IMR-90 (cell line): ENCODE data around the gene C16orf87. TPM values are rescaled to one million over a fixed set of nuclear protein-coding genes. Genes with fewer than 3 reads are reported as not detected.

ENCODE experiments used
- ATAC-seq: fragments of 200-7000 bp; cut with Tn5 transposase; 2 replicates; pipeline ENCODE4 v1.9.1; 2020; ENCODE audit warnings: low read depth, mild to moderate bottlenecking, moderate library complexity
- BruUV-seq: library from RNA; stranded (reverse); fragments of 400-500 nt; replicated peaks from 2 replicates; lab custom pipeline; 2021; lab: Mats Ljungman, UMichigan
- CTCF ChIA-PET: fragments of 300-600 bp; formaldehyde crosslinking; extraction: SDS; loops from one replicate; lab custom pipeline; 2021; ENCODE audit warnings: antibody characterized with exemption; lab: Yijun Ruan, JAX
- POLR2A ChIA-PET: fragments of 300-600 bp; sonication (Branson Sonifier 250); formaldehyde crosslinking; loops from one replicate; lab custom pipeline; 2022; ENCODE audit warnings: antibody characterized with exemption; ENCODE audit not compliant: unreplicated experiment; lab: Charles Lee
- DNase-seq: peaks from one replicate; pipeline ENCODE4 v3.0.0; 2013
- H2AFZ ChIP-seq: replicated peaks from 2 replicates; pipeline ENCODE3; 2013; ENCODE audit warnings: low read length, mild to moderate bottlenecking; ENCODE audit not compliant: poor library complexity
- H2AK5ac ChIP-seq: 2 replicates; pipeline ENCODE4 v1.6.1; 2013; ENCODE audit warnings: low read depth, low read length, inconsistent platforms
- H2AK9ac ChIP-seq: replicated peaks from 2 replicates; pipeline ENCODE3; 2013; ENCODE audit warnings: mild to moderate bottlenecking, low read depth, low read length, moderate library complexity; ENCODE audit not compliant: poor library complexity
- H2BK120ac ChIP-seq: 2 replicates; pipeline ENCODE4 v1.6.1; 2013; ENCODE audit warnings: low read depth, low read length, inconsistent platforms
- H2BK15ac ChIP-seq: 3 replicates; pipeline ENCODE4 v1.6.1; 2013; ENCODE audit warnings: low read depth, low read length, inconsistent platforms
- H2BK20ac ChIP-seq: 2 replicates; pipeline ENCODE4 v1.6.1; 2013; ENCODE audit warnings: low read depth, mild to moderate bottlenecking, inconsistent platforms, low read length, moderate library complexity
- H2BK5ac ChIP-seq: 2 replicates; pipeline ENCODE4 v1.6.1; 2013; ENCODE audit warnings: mild to moderate bottlenecking, low read depth, low read length, inconsistent platforms; ENCODE audit not compliant: poor library complexity, severe bottlenecking
- H3K14ac ChIP-seq: replicated peaks from 2 replicates; pipeline ENCODE4 v1.6.1; 2013; ENCODE audit warnings: low read depth, low read length, inconsistent platforms
- H3K18ac ChIP-seq: 2 replicates; pipeline ENCODE4 v1.6.1; 2013; ENCODE audit warnings: low read depth, low read length, control low read depth
- H3K23ac ChIP-seq: 2 replicates; pipeline ENCODE4 v1.6.1; 2013; ENCODE audit warnings: low read depth, low read length, inconsistent platforms
- H3K27ac ChIP-seq: 2 replicates; pipeline ENCODE4 v1.5.1; 2013; ENCODE audit warnings: mild to moderate bottlenecking, control low read depth, low read length; ENCODE audit not compliant: insufficient read depth
- H3K27me3 ChIP-seq: 2 replicates; pipeline ENCODE4 v1.6.1; 2013; ENCODE audit warnings: low read length; ENCODE audit not compliant: control insufficient read depth, insufficient read depth
- H3K36me3 ChIP-seq: 2 replicates; pipeline ENCODE4 v1.6.1; 2013; ENCODE audit warnings: low read length, mixed read lengths; ENCODE audit not compliant: control insufficient read depth, insufficient read depth
- H3K4ac ChIP-seq: 2 replicates; pipeline ENCODE4 v1.6.1; 2013; ENCODE audit warnings: low read depth, low read length, inconsistent platforms
- H3K4me1 ChIP-seq: 2 replicates; pipeline ENCODE4 v1.6.1; 2013; ENCODE audit warnings: low read length, mixed read lengths; ENCODE audit not compliant: control insufficient read depth, insufficient read depth
- H3K4me2 ChIP-seq: 2 replicates; pipeline ENCODE4 v1.6.1; 2013; ENCODE audit warnings: low read depth, mild to moderate bottlenecking, control low read depth, low read length, moderate library complexity
- H3K4me3 ChIP-seq: 2 replicates; pipeline ENCODE4 v1.5.1; 2013; ENCODE audit warnings: low read depth, mild to moderate bottlenecking, control low read depth, low read length, moderate library complexity; ENCODE audit not compliant: insufficient read depth
- H3K56ac ChIP-seq: 2 replicates; pipeline ENCODE4 v1.6.1; 2013; ENCODE audit warnings: low read length, inconsistent platforms; ENCODE audit not compliant: insufficient read depth; ENCODE audit errors: extremely low read depth
- H3K79me1 ChIP-seq, 2 experiments: 2 replicates each; pipeline ENCODE4 v1.6.1; 2013; ENCODE audit warnings: low read length in 2 of 2, inconsistent platforms in 1 of 2, low read depth in 1 of 2
- H3K9ac ChIP-seq: 2 replicates; pipeline ENCODE4 v1.6.1; 2013; ENCODE audit warnings: low read depth, low read length, control low read depth
- H3K9me1 ChIP-seq: 2 replicates; pipeline ENCODE4 v1.6.1; 2013; ENCODE audit warnings: low read length, inconsistent platforms; ENCODE audit not compliant: insufficient read depth
- H3K9me3 ChIP-seq: 2 replicates; pipeline ENCODE4 v1.6.1; 2013; ENCODE audit warnings: low read length; ENCODE audit not compliant: control insufficient read depth, insufficient read depth
- H4K20me1 ChIP-seq: 2 replicates; pipeline ENCODE4 v1.6.1; 2013; ENCODE audit warnings: low read length, inconsistent platforms; ENCODE audit not compliant: insufficient read depth
- H4K5ac ChIP-seq: 2 replicates; pipeline ENCODE4 v1.6.1; 2013; ENCODE audit warnings: mild to moderate bottlenecking, low read depth, low read length, control low read depth
- H4K8ac ChIP-seq, 2 experiments: 2 replicates each; pipeline ENCODE4 v1.6.1; 2013; ENCODE audit warnings: low read depth in 2 of 2, low read length in 2 of 2, control low read depth in 1 of 2, inconsistent platforms in 1 of 2
- H4K91ac ChIP-seq: 2 replicates; pipeline ENCODE4 v1.6.1; 2013; ENCODE audit warnings: low read depth, low read length, inconsistent platforms; ENCODE audit not compliant: insufficient read depth
- CTCF ChIP-seq: conservative IDR thresholded peaks from 2 replicates; pipeline ENCODE4 v1.5.1; 2012; ENCODE audit warnings: mild to moderate bottlenecking, low read depth, low read length, improper control_type of control experiment
- FOS ChIP-seq: fragments of 150-350 bp; IDR thresholded peaks from 2 replicates; pipeline ENCODE4 v1.6.1; 2016; ENCODE audit warnings: low read depth, low read length
- MAZ ChIP-seq: IDR thresholded peaks from 2 replicates; pipeline ENCODE4 v1.6.1; 2012; ENCODE audit warnings: low read depth, mild to moderate bottlenecking, low read length, improper control_type of control experiment, moderate library complexity, borderline replicate concordance
- RAD21 ChIP-seq: IDR thresholded peaks from 2 replicates; pipeline ENCODE4 v1.6.1; 2012; ENCODE audit warnings: low read length, improper control_type of control experiment
- SMC3 ChIP-seq: fragments of 150-350 bp; IDR thresholded peaks from 2 replicates; pipeline ENCODE4 v1.6.1; 2016; ENCODE audit warnings: low read depth, mild to moderate bottlenecking, antibody characterized with exemption, low read length, moderate library complexity
- WGBS, 2 experiments: methylation state at CpG; one replicate each; pipeline versions ENCODE4 v1.1.5 to v1.1.7; 2013; ENCODE audit warnings: missing lambda C conversion rate in 2 of 2; ENCODE audit not compliant: insufficient read length in 1 of 2; ENCODE audit errors: extremely low coverage in 2 of 2; 5-methylcytosine and 5-hydroxymethylcytosine counted together
- dilution Hi-C: fragments of 300-500 bp; cut with HindIII; formaldehyde crosslinking; loops from one replicate; pipeline ENCODE4 v1.14.3; 2018; ENCODE audit warnings: low sequenced_read_pairs; ENCODE audit not compliant: unreplicated experiment
- in situ Hi-C: fragments of 300-500 bp; cut with MboI; formaldehyde crosslinking; loops from 3 replicates; pipeline ENCODE4 v1.14.3; 2019; ENCODE audit warnings: low sequenced_read_pairs, inconsistent platforms, mixed read lengths
- intact Hi-C: fragments of 100-400 bp; cut with micrococcal nuclease; formaldehyde crosslinking; loops from 2 replicates; pipeline ENCODE4 v1.10.0; 2022
- polyA plus RNA-seq, 3 experiments: library from polyadenylated mRNA; depleted of rRNA; stranded (reverse); fragments of >200 nt; gene quantifications; 2 replicates each; pipeline ENCODE4 v1.2.3, GENCODE V29; 2012; ENCODE audit warnings: low replicate concordance in 1 of 3
- total RNA-seq: library from RNA; depleted of rRNA; stranded (reverse); fragments of >200 nt; gene quantifications from 2 replicates; pipeline ENCODE4 v1.2.3, GENCODE V29; 2012
- TF ChIP-seq, protein P1 (sequence below): fragments of 150-350 bp; IDR thresholded peaks from 2 replicates; pipeline ENCODE4 v1.6.1; 2017; ENCODE audit warnings: mild to moderate bottlenecking, antibody characterized with exemption, low read length, low read depth

The C16orf87 gene
- total and polyA plus RNA-seq, 2 of the 4 experiments (the other 2 are of a cell fraction) = 6.3 to 8.1 TPM

DNA sequence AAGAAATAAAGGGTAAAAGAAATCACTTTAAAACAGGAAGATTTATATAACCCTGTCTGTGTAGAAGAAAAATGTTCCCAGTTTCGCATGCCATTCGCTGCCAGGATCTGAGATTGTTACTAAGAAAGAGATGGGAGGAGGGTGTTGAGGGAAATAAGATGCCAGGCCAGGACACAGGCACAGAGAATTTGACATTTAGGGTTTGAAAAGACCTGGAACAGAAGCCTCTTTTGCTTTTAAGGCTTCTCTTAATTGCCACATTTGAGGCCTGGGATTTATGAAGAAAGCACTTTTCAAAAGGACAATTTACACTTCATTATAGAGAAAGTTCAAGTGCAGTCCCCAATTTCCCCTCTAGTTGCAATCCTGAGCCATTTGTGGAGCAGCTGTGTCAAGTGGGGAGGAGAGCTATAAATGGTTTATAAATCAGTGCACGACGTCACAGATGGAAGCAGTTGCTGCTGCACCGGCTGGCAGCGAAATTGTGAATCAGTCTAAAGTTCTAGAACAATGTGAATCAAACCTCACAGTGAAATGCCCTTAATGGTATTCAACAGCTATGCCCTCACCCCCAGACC lies 26.5 kb upstream of the C16orf87 start:
- ChIA-PET POLR2A (no interaction called here), CTCF (interaction anchor here (0.6 to 1.1 kb wide), 4 partner anchors 13 to 73 kb away, joined by 3 to 4 read pairs (median 4); no protein-coding TSS in a partner anchor)
- peaks cover 2% of the 10 kb centered on the region for H3K4me1 ChIP-seq
- no peak overlapping the region for H3K4me3 ChIP-seq
- no peak overlapping the region for H3K18ac ChIP-seq
- no peaks in the 10 kb centered on the region; a peak in 1 of 4 replicates for H3K79me1 ChIP-seq
- H3K9ac ChIP-seq = no peak overlapping the region
- H3K56ac ChIP-seq = no peak overlapping the region
- H3K27me3 ChIP-seq = no peaks in the 10 kb centered on the region
- H4K5ac ChIP-seq = no peak overlapping the region
- no peak overlapping the region for H2AFZ ChIP-seq
- no peak overlapping the region for H2BK15ac ChIP-seq
- H4K8ac ChIP-seq = no peak overlapping the region
- H3K27ac ChIP-seq = no peak overlapping the region
- BruUV-seq = no TSS peak
- no peak overlapping the region for H2BK5ac ChIP-seq
- H4K20me1 ChIP-seq = no peaks in the 10 kb centered on the region
- dilution Hi-C loops = no loop called here
- TF ChIP-seq SMC3 = peak; percentile 38; the same call in 1 of the 2 replicates
- TF ChIP-seq CTCF = peak; percentile 56
- TF ChIP-seq, protein P1, sequence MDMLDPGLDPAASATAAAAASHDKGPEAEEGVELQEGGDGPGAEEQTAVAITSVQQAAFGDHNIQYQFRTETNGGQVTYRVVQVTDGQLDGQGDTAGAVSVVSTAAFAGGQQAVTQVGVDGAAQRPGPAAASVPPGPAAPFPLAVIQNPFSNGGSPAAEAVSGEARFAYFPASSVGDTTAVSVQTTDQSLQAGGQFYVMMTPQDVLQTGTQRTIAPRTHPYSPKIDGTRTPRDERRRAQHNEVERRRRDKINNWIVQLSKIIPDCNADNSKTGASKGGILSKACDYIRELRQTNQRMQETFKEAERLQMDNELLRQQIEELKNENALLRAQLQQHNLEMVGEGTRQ = no peak
- no peak for TF ChIP-seq FOS
- TF ChIP-seq MAZ = peak; percentile 48; the same call in 1 of the 2 replicates
- peak; percentile 70 for TF ChIP-seq RAD21
- H3K9me1 ChIP-seq = peaks cover 7% of the 10 kb centered on the region; the same call in 1 of the 2 replicates
- no peak overlapping the region for H2AK5ac ChIP-seq
- H3K4me2 ChIP-seq = no peak overlapping the region
- intact Hi-C loops = loop anchor here (10.0 kb wide), 1 partner anchor 287 kb away; the partner anchor contains the start of gene NETO2
- H2BK120ac ChIP-seq = no peak overlapping the region
- no peak overlapping the region for H2AK9ac ChIP-seq
- ATAC-seq (peak; percentile 62), DNase-seq (peak; percentile 82)
- H3K9me3 ChIP-seq = no peaks in the 10 kb centered on the region
- no peak overlapping the region for H4K91ac ChIP-seq
- H3K4ac ChIP-seq = no peak overlapping the region
- WGBS, 2 experiments = 0% methylated on average over 1 of the region's 6 CpGs; no CpG with 5 or more reads in 1 of the 2 experiments
- H3K36me3 ChIP-seq = no peaks in the 10 kb centered on the region
- in situ Hi-C loops = loop anchor here (5.0 kb wide), 1 partner anchor 40 kb away; no protein-coding TSS in a partner anchor
- H2BK20ac ChIP-seq = no peak overlapping the region
- no peak overlapping the region for H3K23ac ChIP-seq
- no peak overlapping the region; the same call in 1 of the 2 replicates for H3K14ac ChIP-seq
